GM10266 (cell line): ENCODE measurements around the gene RFK.
"Not testable (repeated sequence)": the region's sequence is repeated elsewhere in the genome, so short reads cannot be mapped to it uniquely, and the experiment has no call there.

Source experiments
- DNase-seq: peaks from one replicate; pipeline ENCODE4 v3.0.0; 2012; ENCODE audit errors: extremely low spot score
- TF ChIP-seq, protein P1 (sequence below): IDR thresholded peaks from 2 replicates; pipeline ENCODE4 v1.5.1; 2012; ENCODE audit warnings: mild to moderate bottlenecking, low read depth; ENCODE audit not compliant: control insufficient read depth, insufficient read depth; ENCODE audit errors: missing control alignments

The RFK gene

DNA sequence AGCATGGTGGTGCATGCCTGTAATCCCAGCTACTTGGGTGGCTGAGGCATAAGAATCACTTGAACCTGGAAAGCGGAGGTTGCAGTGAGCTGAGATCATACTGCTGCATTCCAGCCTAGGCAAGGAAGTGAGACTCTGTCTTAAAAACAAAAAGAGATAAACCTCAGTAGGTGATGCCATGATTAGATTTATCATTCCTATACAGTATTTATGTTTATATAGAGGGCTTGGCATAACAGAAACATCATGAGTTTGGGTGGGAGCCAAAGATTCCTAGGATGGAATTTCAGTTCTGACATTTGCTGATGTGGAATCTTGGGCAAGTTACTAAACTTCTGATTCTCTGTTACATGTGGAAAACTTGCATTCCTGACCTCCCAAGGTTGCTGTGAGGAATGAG is 22.3 kb downstream of the RFK start:
- TF ChIP-seq, protein P1, sequence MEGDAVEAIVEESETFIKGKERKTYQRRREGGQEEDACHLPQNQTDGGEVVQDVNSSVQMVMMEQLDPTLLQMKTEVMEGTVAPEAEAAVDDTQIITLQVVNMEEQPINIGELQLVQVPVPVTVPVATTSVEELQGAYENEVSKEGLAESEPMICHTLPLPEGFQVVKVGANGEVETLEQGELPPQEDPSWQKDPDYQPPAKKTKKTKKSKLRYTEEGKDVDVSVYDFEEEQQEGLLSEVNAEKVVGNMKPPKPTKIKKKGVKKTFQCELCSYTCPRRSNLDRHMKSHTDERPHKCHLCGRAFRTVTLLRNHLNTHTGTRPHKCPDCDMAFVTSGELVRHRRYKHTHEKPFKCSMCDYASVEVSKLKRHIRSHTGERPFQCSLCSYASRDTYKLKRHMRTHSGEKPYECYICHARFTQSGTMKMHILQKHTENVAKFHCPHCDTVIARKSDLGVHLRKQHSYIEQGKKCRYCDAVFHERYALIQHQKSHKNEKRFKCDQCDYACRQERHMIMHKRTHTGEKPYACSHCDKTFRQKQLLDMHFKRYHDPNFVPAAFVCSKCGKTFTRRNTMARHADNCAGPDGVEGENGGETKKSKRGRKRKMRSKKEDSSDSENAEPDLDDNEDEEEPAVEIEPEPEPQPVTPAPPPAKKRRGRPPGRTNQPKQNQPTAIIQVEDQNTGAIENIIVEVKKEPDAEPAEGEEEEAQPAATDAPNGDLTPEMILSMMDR: no peak
- DNase-seq: no peak

DNA sequence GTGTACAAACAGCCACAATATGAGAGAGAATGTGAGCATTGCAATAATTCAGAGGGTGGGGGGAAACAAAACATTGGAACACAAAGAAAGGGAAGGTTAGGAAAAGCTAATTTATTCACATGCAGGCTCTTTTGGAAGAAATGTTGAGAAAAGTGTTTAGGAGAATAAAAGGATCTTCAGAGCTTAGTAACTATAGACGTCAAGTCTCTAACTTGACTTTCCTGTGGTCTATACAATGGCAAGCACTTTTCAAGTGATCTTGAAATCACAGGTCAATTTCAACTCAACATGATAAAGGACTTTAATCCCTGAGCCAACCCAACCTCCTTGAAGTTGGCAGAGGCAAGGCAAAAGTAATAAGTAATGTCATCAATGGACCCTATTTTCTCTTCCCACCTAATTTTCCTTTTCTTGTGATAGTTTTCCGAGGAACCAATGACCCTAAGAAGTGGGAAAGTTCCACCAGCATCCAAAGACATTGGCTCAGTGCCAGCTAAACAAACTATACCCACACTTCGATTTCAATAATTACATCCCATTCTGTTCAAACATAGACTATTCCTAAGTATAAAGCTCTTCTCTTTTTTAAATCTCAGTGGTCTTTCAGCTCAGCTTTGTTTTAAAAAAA is 23.7 kb downstream of the RFK start:
- TF ChIP-seq, protein P1: no peak
- no peak for DNase-seq

DNA sequence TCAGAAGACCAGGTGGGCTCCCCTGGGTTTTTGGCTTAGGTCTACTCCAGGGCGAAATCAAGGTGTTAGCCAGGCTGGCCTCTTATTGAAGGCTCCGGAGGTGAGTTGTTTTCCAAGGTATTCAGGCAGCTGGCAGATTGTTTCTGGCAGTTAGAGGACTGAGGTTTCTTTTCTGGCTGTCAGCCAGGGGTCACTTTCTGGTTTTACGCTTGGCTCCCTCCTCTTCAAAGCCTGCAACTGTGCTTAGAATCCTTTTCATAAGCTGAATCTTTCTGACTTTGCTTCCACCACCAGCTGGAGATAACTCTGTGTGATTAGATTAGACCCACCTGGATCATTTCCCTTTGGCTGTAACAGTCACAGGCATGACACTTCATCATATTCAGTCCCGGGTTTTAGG is 24.6 kb downstream of the RFK start:
- DNase-seq: no peak
- TF ChIP-seq, protein P1: no peak

DNA sequence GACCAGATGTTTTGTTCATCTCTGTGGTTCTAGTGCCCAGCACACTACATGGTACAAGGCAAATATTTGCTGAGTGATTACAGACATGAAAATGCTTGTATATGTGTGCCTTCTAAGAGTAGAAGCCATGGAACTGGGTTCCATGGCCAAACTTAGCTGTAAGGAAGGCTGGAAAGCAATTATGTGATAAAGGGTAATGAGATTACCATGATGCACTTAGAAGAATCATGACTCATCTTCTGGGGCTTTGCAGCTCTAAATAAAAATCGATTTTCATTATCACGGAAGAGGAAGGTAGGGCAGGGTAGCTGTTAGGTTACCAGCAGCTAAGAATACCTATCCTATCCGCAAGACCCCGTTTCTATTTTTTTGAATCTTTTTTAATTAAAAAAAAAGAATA is 28.0 kb downstream of the RFK start:
- TF ChIP-seq, protein P1: no peak
- DNase-seq: no peak

DNA sequence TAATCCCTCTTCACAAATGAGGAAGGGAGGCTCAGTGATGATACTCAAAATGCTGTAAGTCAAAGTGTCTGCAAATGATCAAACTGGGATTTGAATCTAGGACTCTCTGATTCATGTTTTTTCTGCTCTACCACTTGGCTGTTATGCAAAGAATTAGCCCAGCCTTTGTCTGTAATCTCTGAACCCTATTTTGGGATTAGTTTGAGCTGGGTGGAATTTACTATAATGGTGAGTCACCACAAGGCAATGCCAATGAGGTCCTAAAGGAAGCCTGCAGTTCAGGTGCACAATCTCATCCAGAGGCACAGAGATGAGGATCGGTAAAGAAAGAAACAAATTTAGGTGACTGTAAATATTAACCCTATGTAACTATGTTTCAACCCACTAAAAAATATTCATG is 29.2 kb downstream of the RFK start:
- TF ChIP-seq, protein P1: no peak
- no peak for DNase-seq

DNA sequence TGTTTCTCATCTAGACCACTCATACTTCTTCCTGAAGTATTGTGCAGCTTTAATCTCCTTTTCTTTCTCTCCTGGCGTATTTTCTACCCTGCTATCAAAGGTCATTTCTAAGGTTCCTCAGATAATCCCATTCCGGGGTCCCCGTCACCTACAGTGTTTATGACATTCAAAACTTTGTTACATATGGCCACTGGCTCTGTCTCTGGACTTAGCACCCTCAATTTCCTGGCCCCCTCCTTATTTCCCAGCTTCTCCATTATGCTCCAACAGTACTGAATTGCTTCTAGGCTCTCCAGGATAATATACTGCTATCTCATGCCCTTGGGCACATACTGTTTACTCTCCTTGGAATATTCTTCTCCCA is 31.2 kb downstream of the RFK start:
- TF ChIP-seq, protein P1: no peak
- DNase-seq: no peak

DNA sequence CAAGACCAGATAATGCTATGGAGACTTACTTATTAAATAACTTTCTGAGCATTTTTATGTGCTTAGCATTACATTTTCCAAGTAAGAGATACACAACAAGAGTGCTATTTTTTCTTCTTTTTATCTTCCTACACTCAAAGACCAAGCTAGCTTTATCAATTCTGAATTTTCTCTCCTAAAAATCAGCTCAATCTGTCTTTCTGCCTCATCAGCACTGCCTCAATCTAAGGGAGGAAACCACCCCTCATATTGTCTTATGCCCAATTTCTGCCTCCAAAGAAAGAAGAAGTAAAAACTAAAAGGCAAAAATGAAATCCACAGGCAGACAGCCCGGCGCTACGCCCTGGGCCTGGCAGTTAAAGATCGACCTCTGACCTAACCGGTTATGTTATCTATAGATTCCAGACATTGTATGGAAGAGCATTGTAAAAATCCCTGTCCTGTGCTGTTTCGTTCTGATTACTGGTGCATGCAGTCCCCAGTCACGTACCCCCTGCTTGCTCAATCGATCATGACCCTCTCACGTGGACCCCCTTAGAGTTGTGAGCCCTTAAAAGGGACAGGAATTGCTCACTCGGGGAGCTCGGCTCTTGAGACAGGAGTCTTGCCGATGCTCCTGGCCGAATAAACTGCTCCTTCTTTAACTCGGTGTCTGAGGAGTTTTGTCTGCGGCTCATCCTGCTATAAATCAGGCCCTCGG is 31.7 kb downstream of the RFK start:
- not testable (repeated sequence) for DNase-seq
